HL-60 (cell line): ENCODE results near the gene PLEKHN1.

Experiments used
- POLR2AphosphoS5 ChIP-seq: IDR thresholded peaks from 2 replicates; pipeline ENCODE4 v1.6.1; 2012; ENCODE audit warnings: low read depth
- TF ChIP-seq, protein P1 (sequence below): IDR thresholded peaks from one replicate; pipeline ENCODE4 v1.5.1; 2011; ENCODE audit warnings: low read length, control low read depth, inconsistent platforms; ENCODE audit not compliant: insufficient read depth
- TF ChIP-seq, protein P2 (sequence below): IDR thresholded peaks from 2 replicates; pipeline ENCODE4 v1.6.1; 2012; ENCODE audit warnings: low read depth; ENCODE audit not compliant: insufficient replicate concordance

DNA sequence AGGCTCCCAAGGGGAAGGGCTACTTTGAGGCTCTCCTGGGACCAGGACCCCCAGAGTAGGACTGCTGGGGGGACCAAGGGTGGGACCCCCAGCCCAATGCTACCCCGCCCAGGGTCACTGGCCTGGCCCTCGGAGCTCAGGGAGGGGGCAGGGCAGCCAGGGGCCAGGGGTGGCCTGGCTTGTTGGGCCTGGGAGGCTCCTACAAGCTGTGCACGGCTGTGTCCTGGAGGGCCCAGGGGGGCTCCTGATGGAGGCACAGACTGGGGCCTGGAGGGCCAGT is 31.4 kb downstream of the PLEKHN1 start:
- TF ChIP-seq, protein P1, sequence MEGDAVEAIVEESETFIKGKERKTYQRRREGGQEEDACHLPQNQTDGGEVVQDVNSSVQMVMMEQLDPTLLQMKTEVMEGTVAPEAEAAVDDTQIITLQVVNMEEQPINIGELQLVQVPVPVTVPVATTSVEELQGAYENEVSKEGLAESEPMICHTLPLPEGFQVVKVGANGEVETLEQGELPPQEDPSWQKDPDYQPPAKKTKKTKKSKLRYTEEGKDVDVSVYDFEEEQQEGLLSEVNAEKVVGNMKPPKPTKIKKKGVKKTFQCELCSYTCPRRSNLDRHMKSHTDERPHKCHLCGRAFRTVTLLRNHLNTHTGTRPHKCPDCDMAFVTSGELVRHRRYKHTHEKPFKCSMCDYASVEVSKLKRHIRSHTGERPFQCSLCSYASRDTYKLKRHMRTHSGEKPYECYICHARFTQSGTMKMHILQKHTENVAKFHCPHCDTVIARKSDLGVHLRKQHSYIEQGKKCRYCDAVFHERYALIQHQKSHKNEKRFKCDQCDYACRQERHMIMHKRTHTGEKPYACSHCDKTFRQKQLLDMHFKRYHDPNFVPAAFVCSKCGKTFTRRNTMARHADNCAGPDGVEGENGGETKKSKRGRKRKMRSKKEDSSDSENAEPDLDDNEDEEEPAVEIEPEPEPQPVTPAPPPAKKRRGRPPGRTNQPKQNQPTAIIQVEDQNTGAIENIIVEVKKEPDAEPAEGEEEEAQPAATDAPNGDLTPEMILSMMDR: no peak
- TF ChIP-seq POLR2AphosphoS5: no peak
- TF ChIP-seq, protein P2, sequence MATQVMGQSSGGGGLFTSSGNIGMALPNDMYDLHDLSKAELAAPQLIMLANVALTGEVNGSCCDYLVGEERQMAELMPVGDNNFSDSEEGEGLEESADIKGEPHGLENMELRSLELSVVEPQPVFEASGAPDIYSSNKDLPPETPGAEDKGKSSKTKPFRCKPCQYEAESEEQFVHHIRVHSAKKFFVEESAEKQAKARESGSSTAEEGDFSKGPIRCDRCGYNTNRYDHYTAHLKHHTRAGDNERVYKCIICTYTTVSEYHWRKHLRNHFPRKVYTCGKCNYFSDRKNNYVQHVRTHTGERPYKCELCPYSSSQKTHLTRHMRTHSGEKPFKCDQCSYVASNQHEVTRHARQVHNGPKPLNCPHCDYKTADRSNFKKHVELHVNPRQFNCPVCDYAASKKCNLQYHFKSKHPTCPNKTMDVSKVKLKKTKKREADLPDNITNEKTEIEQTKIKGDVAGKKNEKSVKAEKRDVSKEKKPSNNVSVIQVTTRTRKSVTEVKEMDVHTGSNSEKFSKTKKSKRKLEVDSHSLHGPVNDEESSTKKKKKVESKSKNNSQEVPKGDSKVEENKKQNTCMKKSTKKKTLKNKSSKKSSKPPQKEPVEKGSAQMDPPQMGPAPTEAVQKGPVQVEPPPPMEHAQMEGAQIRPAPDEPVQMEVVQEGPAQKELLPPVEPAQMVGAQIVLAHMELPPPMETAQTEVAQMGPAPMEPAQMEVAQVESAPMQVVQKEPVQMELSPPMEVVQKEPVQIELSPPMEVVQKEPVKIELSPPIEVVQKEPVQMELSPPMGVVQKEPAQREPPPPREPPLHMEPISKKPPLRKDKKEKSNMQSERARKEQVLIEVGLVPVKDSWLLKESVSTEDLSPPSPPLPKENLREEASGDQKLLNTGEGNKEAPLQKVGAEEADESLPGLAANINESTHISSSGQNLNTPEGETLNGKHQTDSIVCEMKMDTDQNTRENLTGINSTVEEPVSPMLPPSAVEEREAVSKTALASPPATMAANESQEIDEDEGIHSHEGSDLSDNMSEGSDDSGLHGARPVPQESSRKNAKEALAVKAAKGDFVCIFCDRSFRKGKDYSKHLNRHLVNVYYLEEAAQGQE: no peak
